ENCODE data around the gene OLIG1.

- TF ChIP-seq CTCF (IDR thresholded peaks at IDR 0.05) (no peak), ZFX (IDR thresholded peaks at IDR 0.05; ENCODE audit: borderline replicate concordance) (no peak)
These were observed 730 bp downstream of the OLIG1 start for GRCh38 chr21:33070744-33070997.

Data from 22Rv1 (cell line).